Activated naive CD4-positive, alpha-beta T cell treated with anti-CD3 and anti-CD28 coated beads, Interleukin-2, amount 50 U/mL, for 72 hours (primary cell): ENCODE data around the gene PHETA1. TPM values are rescaled to one million over a fixed set of nuclear protein-coding genes. Genes with fewer than 3 reads are reported as not detected.
"Not testable (repeated sequence)": the region's sequence is repeated elsewhere in the genome, so short reads cannot be mapped to it uniquely, and the experiment has no call there.

Experiments used
- ATAC-seq, 2 donors: fragments of 150-1000 bp; cut with Tn5 transposase; 2 replicates each; pipeline ENCODE4 v1.10.0; 2021; ENCODE audit warnings: mild to moderate bottlenecking in 2 of 2, moderate library complexity in 2 of 2
- DNase-seq, 2 donors: peaks; one replicate each; pipeline ENCODE4 v3.0.0; 2021 to 2022; ENCODE audit warnings: low spot score in 2 of 2
- H3K27ac Mint-ChIP-seq, 2 donors: one replicate each; pipeline ENCODE4 v1.8.0; 2022; ENCODE audit warnings: mild to moderate bottlenecking in 2 of 2, mixed read lengths in 2 of 2
- H3K36me3 Mint-ChIP-seq, 2 donors: one replicate each; pipeline ENCODE4 v1.8.0; 2022; ENCODE audit warnings: mixed read lengths in 2 of 2
- H3K9me3 Mint-ChIP-seq, 2 donors: one replicate each; pipeline ENCODE4 v1.8.0; 2022; ENCODE audit warnings: mixed read lengths in 2 of 2
- total RNA-seq, 2 donors: library from RNA; stranded (reverse); gene quantifications; one replicate each; pipeline ENCODE4 v1.2.3, GENCODE V29; 2022

The PHETA1 gene
- total RNA-seq, 2 donors from 2014 or later, result 0.64 to 1.5 TPM

DNA sequence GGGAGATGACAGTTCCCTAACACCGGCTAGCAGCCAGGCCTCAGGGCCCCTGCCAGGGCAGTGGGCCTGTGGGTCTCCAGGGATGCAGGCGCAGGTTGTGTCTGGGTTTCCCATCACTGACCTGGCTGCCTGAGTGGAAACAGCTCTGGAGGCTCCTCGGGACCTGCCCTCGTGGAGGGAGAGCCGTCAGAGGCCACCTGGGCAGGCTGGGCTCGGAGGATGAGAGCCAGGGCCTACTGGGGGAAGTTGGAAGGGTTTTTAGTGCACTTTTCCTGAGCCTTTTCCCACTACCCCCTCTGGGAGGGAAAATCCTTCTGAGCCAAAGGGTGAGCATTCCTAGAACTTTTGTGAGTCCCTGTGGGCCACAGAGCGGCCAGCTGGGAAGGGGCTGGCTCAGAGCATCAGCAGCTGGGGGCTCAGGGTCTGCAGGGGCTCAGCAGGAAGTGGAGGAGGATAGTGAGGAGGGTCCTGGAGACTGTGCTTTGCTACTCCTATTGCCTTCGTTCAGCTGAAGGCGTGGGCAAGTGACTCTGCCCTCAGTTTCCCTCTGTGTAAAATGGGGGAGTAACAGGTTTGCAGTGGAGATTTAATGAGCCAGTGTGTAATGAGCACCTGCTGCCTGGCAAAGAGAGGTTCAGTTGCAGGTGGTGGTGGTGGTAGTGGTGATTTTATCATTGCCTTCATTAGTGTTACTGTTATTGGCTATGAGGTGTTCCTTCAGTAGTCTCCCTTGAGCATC, 38.7 kb upstream of the PHETA1 start:
- Mint-ChIP-seq H3K36me3 (peaks cover 0 to 4% of the 10 kb centered on the region in 2 donors), H3K27ac (peak overlapping the region; percentile 92 to 95), H3K9me3 (no peaks in the 10 kb centered on the region)
- no peak for DNase-seq
- ATAC-seq, result no peak

DNA sequence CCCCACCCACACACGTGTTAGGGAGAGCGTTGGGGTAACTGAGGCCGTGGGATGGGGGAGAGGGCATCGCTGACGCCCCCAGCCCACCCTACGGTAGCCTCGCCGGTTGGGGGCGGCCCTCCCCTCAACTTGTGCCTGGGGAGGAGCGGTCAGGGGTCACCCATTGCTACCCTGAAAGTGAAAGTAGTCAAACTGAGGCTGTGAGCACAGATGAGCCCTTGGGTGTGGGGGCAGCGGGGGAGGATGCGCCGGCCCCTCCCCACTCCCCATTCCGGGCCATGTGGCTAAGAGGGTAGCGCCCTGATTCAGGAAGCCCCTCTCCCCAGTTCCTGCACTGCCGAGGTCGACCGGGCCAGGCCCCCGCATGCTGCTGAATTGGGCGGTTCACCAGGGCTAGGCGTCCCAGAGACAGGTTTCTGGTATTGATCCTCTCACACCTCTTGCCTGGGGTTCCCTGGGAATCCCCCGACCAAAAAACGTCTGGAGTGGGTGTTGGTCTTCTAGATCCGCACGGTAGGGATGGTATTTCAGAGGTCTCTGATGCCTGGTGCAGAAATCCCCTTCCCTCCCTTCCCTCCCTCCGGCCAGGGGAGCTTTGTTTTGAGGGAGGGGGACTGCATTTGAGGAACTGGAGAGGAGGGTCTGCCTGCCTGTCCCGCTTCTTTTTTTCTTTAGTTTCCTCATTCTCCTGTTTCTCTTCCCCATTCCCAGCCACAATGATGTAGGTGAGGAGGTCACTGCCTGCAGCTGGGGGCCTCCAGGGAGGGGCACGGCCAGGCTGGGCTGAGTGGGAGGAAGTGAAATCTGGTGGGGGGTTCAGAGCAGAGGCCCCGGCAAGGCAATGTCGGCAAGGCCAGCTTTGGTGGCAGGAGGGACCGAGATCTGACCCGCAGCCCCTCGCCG, 37.8 kb upstream of the PHETA1 start:
- Mint-ChIP-seq H3K9me3 (no peaks in the 10 kb centered on the region), H3K36me3 (peaks cover 0 to 4% of the 10 kb centered on the region in 2 donors), H3K27ac (peak overlapping the region; percentile 92 to 95)
- ATAC-seq, result peak in 1 of 2 donors; percentile 38
- peak in 1 of 2 donors; percentile 83 for DNase-seq

DNA sequence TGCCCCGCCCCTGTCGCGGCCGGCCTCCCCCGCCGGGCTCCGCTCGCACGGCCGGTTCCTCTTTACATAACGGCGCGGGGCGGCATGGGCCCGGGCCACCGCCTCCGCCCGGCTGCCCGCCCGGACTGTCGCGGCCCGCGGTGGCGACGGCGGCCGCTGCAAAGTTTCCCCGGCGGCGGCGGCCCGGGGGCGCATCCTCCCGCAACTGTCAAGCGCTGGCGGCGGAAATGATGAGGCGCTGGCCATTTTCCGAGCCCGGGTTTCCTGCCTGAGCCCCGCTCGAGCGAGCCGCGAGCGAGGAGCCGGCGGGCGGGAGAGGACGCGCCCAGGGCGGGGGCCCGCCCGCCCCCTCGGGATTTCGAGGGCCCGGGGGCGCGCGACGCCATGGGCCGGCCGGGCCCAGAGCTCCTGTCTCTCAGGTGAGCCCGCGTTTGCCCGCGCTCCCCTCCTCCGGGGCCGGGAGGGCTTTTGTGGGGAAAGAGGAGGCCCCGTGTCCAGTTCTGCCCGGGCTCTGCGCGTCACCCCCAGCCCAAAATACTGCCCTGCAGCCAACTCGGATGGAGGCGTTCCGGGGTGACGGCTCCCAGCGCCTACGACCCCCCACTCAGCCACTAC, 37.1 kb upstream of the PHETA1 start, which contains the start of gene SH2B3:
SH2B3 (plus strand) TSS at position 65 of the 615 bp plus-strand sequence. CDS start 12,223 bp downstream, outside the sequence.
- ATAC-seq, result peak; percentile 39 to 43
- H3K9me3 Mint-ChIP-seq, result no peaks in the 10 kb centered on the region
- peak within 1 kb of the TSS; percentile 92 to 95 for H3K27ac Mint-ChIP-seq
- peaks cover 0 to 4% of the 10 kb centered on the region in 2 donors for H3K36me3 Mint-ChIP-seq
- DNase-seq, result peak; percentile 78 to 86

DNA sequence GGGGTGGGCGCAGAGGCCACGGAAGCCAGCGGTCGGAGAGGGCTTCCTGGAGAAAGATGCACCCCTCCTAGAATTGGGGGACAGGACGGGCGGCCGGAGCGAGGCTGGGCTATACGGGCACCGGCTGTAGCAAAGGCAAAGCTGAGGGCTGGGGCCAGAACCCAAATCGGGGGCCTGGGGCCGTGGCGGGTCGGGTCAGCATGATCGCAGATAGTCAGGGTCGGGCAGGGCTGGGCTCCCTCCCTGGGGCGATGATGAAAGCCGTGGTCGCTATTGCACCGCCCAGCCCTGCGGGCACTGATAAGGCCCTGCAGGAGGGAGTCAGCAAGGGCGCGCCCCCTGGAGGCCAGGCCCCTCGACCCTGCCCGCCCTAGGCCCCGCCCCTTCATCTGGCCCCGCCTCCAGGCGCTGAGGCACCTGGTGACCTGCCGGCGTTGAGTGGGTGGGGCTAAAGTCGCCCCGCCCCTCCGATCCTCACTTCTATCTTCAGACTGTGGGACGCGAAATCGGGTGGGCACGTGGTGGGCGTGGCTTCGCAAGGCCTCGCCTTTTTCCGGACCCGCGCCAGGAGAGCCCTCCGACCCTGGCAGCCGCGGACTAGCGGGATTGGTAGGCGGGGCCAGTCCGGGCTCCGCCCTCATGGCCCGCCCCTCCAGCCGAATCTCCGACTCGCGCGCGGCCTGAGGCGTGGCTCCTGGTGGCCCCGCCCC, 36.4 kb upstream of the PHETA1 start:
- peaks cover 0 to under 1% of the 10 kb centered on the region in 2 donors for H3K9me3 Mint-ChIP-seq

DNA sequence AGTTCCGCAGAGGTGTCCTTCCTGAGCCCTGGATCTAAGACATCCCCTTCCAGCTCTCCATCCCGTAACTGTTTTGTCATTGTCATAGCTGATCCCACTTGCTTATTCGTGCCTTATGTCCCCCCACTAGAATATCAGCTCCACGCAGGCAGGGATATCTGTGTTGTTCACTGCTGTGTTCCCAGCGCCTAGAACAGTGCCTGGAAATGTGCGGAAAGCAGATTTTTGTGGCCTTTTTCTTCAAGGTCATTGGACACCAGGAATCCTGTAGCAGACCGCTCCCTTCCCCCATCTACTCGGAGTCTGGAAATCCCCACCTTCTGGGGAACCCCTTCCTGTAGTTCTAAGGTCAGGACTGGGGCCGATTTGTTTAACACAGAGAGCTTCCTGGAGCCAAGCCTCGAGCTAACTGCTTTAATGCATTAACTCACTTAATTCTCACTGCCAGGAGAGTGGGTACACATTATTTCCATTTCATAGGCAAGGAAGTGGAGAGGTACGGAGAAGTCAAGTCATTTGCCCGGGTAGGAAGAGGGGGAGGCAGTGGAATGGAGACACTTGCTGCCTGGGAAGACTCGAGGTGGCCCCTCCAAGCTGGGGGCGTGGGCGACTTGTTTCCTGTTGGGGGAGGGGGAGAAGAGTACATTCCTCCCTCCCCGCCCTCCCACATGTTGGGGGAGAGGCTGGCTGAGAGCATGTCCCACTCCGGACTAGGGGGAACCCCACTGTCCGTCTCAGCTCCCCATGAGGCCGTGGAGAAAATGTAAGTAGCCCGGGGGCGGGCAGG, 35.7 kb upstream of the PHETA1 start:
- DNase-seq (peak; percentile 54 to 71), ATAC-seq (peak; percentile 8 to 21)
- Mint-ChIP-seq H3K9me3 (peaks cover 2 to 8% of the 10 kb centered on the region in 2 donors), H3K27ac (peak overlapping the region; percentile 89 to 92), H3K36me3 (peaks cover 6 to 8% of the 10 kb centered on the region in 2 donors)

More for the DNA sequence above, 36.4 kb upstream of the PHETA1 start:
- H3K36me3 Mint-ChIP-seq, result peaks cover under 1 to 4% of the 10 kb centered on the region in 2 donors
- peak; percentile 48 to 77 for ATAC-seq
- H3K27ac Mint-ChIP-seq, result peak overlapping the region; percentile 89 to 92
- DNase-seq, result peak; percentile 91 to 98

DNA sequence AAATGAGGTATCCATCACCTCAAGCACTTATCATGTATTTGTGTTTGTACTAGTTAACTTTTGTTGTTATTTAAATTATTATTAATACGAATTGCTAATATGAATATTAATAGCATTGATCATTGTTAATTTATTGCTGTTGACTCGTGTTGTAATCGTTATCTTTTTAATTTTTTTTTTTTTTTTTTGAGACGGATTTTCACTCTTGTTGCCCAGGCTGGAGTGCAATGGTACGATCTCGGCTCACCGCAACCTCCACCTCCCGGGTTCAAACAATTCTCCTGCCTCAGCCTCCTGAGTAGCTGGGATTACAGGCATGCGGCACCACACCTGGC, 33.6 kb upstream of the PHETA1 start:
- not testable (repeated sequence) for H3K9me3 Mint-ChIP-seq, DNase-seq, ATAC-seq
- peaks cover 4 to 10% of the 10 kb centered on the region in 2 donors for H3K36me3 Mint-ChIP-seq
- H3K27ac Mint-ChIP-seq, result peak overlapping the region in 1 of 2 donors; percentile 92

DNA sequence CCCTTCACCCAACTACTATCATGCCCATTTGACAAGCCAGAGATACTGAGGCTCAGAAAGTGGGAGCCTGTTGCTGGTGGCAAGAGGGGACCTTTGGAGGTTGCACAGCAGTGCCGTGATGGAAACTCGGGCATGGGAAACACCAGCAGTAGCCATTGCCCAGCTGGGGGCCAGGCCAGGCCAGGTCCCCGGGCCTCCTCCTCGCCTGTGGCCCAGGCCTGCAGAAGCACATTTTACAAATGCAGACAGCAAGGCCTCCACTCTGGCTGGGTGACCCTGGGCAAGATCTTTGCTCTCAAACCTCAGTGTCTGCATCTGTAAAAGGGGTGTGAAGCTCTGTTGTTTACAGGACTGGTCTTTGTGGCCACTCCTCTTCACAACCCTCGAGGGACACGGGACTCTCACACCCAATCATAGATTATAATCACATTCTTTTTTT, 32.3 kb upstream of the PHETA1 start:
- Mint-ChIP-seq H3K9me3 (peaks cover 3 to 9% of the 10 kb centered on the region in 2 donors), H3K27ac (no peak overlapping the region), H3K36me3 (peaks cover 4 to 10% of the 10 kb centered on the region in 2 donors)
- ATAC-seq, result no peak
- DNase-seq, result no peak

DNA sequence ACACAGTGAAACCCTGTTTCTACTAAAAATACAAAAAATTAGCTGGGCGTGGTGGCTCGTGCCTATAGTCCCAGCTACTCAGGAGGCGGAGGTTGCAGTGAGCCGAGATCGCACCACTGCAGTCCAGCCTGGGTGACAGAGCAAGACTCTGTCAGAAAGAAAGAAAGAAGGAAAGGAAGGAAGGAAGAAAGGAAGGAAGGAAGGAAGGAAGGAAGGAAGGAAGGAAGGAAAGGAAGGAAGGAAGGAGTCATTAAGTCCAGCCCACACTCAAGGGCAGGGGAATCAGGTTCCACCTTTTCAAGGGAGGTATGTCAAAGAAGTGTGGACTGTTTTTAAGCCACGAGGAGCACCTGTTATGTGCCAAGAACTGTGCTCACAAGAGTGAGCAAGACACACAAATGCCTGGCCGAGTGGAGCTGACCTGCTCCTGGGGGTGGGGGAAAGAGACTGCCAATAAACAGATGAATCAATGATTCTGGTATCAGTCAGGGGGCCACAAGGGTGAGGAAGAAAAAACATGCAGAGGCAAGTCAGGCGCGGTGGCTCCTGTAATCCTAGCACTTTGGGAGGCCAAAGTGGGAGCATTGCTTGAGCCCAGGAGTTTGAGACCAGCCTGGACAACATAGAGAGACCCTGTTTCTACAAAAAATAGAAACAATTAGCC, 31.0 kb upstream of the PHETA1 start:
- not testable (repeated sequence) for ATAC-seq, H3K9me3 Mint-ChIP-seq, DNase-seq
- H3K36me3 Mint-ChIP-seq, result peaks cover 4 to 10% of the 10 kb centered on the region in 2 donors
- peak overlapping the region; percentile 4 to 73 for H3K27ac Mint-ChIP-seq

DNA sequence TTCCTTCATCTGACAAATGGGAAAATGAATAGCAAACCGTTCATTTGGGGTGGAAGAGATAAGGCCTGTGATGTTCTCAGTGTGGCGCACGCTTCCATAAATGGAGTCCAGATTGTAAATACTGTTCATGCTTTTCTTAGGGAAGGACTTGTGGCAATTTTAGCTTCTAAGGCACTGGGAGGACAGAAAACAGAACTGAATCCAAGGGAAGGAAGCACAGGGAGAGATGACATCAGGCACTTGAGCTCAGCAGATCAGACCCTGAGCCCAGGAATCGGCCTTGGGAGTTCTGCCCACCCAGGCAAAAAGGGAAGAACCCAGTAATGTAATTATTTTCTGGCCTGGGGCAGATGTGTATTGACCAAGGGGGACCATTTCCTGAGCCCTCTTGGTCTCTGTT, 29.6 kb upstream of the PHETA1 start:
- DNase-seq, result no peak
- Mint-ChIP-seq H3K36me3 (peaks cover 4 to 10% of the 10 kb centered on the region in 2 donors), H3K27ac (no peak overlapping the region), H3K9me3 (peaks cover 3 to 9% of the 10 kb centered on the region in 2 donors)
- ATAC-seq, result no peak

DNA sequence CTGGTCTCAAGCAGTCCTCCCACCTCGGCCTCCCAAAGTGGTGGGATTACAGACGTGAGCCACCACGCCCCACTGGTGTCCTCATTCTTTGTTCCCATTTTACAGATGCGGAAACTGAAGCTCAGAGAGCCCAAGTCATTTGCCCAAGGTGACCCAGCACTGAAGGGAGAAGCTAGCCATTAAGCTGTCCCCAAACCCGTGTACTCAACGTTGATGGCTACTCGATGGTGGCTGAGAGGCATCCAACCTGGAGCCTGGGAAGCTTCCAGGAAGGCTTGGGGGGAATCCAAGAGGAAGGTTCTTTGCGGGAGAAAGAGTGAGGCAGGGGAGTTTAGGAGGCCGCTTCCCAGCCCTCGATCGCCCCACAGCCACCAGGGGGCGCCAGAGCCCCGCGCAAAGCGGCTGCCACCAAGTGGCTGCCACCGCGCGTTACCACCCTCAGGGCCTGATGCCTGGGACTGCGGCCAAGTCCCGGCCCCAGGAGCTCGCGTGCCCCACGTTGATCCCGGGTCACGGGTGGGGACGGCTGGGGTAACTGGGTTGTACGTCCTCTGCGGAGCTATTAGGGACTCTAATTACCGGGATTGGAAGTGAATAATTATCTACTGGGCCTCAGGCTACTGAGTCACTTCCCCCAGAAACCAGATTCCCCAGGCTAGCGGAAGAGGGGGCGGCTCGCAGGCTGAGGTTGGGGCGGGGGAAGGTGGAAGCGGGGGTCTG, 28.0 kb upstream of the PHETA1 start:
- H3K36me3 Mint-ChIP-seq, result peaks cover 4 to 10% of the 10 kb centered on the region in 2 donors
- ATAC-seq (peak; percentile 78 to 86), DNase-seq (peak; percentile 89 to 95)
- H3K9me3 Mint-ChIP-seq, result peaks cover 3 to 9% of the 10 kb centered on the region in 2 donors
- peak overlapping the region in 1 of 2 donors; percentile 0 for H3K27ac Mint-ChIP-seq

DNA sequence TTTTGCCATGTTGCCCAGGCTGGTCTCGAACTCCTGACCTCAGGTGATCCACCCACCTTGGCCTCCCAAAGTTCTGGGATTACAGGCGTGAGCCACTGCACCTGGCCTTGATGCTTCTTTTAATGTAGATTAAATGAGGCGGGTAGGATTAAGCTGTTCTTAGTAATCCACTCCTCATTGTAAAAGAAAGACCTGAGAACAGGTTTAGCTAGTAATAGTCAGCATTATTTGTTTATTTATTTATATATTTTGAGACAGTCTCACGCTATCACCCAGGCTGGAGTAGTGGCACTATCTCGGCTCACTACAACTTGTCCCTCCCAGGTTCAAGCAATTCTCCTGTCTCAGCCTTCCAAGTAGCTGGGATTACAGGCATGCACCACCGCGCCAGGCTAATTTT, 27.4 kb upstream of the PHETA1 start:
- not testable (repeated sequence) for H3K9me3 Mint-ChIP-seq, ATAC-seq, DNase-seq, H3K27ac Mint-ChIP-seq
- peaks cover 4 to 10% of the 10 kb centered on the region in 2 donors for H3K36me3 Mint-ChIP-seq

DNA sequence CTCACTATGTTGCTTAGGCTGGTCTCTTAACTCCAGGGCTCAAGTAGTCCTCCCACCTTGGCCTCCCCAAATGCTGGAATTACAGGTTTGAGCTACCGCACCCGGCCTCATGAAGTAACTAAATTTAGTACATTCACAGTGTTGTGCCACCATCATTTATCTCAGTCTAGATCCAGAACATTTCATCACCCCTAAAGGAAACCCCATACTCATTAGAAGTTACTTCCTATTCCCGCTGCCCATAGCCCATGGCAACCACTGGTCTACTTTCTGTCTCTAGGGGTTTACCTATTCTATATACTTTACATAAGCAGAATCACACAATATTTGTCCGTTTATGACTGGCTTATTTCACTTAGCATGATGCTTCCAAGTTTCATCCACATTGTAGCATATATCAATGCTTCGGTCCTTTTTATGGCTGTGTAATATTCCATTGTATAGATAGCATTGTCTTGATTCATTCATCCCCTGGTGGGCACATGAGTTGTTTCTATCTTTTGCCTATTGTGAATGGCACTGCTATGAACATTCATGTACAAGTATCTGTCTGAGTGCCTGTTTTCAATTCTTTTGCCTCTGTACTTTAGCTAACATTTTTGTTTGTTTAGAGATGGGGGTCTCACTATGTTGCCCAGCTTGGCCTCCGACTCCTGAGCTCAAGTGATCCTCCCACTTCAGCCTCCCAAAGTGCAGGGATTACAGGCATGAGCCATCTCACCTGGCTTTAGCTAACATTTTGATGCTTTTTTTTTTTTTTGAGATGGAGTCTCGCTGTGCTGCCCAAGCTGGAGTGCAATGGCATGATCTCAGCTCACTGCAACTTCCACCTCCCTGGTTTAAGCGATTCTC, 26.7 kb upstream of the PHETA1 start:
- Mint-ChIP-seq H3K9me3 (peaks cover 3 to 9% of the 10 kb centered on the region in 2 donors), H3K36me3 (peaks cover 4 to 10% of the 10 kb centered on the region in 2 donors), H3K27ac (no peak overlapping the region)
- DNase-seq (no peak), ATAC-seq (no peak)

DNA sequence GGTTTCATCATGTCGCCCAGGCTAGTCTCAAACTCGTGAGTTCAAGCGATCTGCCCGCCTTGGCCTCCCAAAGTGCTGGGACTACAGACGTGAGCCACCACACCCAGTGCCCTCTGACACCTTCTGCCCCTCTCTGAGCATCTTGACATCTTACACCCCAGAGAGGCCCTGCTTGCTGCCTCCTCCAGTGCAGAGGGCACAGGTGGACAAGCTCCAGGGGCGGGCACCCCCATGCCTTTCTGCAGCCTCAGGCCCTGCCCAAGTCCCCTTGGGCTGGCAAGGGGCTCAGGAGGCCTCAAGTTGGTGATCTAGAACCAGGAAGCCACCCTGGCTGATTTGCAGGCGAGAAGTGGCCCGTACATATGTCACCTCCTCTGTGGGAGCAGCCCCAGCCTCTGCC, 25.6 kb upstream of the PHETA1 start:
- ATAC-seq (no peak), DNase-seq (no peak)
- Mint-ChIP-seq H3K36me3 (peaks cover 1% of the 10 kb centered on the region in 2 donors), H3K9me3 (peaks cover under 1% of the 10 kb centered on the region in 2 donors), H3K27ac (no peak overlapping the region)
